ENCODE measurements around the gene LMF1.

The LMF1 gene

GRCh38 chr16:1002399-1003166 lies 31.8 kb upstream of the LMF1 start:
- DNase-seq: no peak

- DNase-seq: no peak
These were observed 30.3 kb upstream of the LMF1 start for GRCh38 chr16:1001096-1001495.

- DNase-seq: no peak
These were observed 29.8 kb upstream of the LMF1 start for GRCh38 chr16:1000608-1001007.

- DNase-seq: no peak
These were observed 28.9 kb upstream of the LMF1 start for GRCh38 chr16:999677-1000076.

- no peak for DNase-seq
These were observed 27.8 kb upstream of the LMF1 start for GRCh38 chr16:998615-999014.

GRCh38 chr16:998211-998610 lies 27.4 kb upstream of the LMF1 start:
- no peak for DNase-seq

- DNase-seq: peak; percentile 34
These were observed 26.8 kb upstream of the LMF1 start for GRCh38 chr16:997440-998051.

GRCh38 chr16:996681-997080 lies 25.9 kb upstream of the LMF1 start:
- DNase-seq: no peak

- DNase-seq: no peak
These were observed 25.0 kb upstream of the LMF1 start for GRCh38 chr16:995783-996182.

GRCh38 chr16:995087-995486 lies 24.3 kb upstream of the LMF1 start:
- DNase-seq: no peak

- DNase-seq: no peak
These were observed 22.9 kb upstream of the LMF1 start for GRCh38 chr16:993731-994130.

GRCh38 chr16:991773-992172 lies 21.0 kb upstream of the LMF1 start:
- no peak for DNase-seq

- DNase-seq: no peak
These were observed 20.6 kb upstream of the LMF1 start for GRCh38 chr16:991345-991744.

GRCh38 chr16:990516-991291 lies 19.9 kb upstream of the LMF1 start:
- no peak for DNase-seq

GRCh38 chr16:989354-989814 lies 18.6 kb upstream of the LMF1 start:
- no peak for DNase-seq

- no peak for DNase-seq
These were observed 17.9 kb upstream of the LMF1 start for GRCh38 chr16:988471-989353.

GRCh38 chr16:987906-988305 lies 17.1 kb upstream of the LMF1 start:
- DNase-seq: no peak

GRCh38 chr16:986925-987582 lies 16.3 kb upstream of the LMF1 start:
- DNase-seq: no peak

- DNase-seq: no peak
These were observed 15.6 kb upstream of the LMF1 start for GRCh38 chr16:986411-986810.

GRCh38 chr16:985646-986400 lies 15.0 kb upstream of the LMF1 start:
- no peak for DNase-seq
